ENCODE measurements around the gene RNF217. TPM values are rescaled to one million over a fixed set of nuclear protein-coding genes. Genes with fewer than 3 reads are reported as not detected.

RNF217 gene
- polyA plus RNA-seq, 1 experiment, result 18.6 TPM

GRCh38 chr6:125107896-125108295 is 145.7 kb downstream of the RNF217 start:
- H3K4me3 ChIP-seq (ENCODE audit: low read depth, low read length), result no peak overlapping the region
- no peaks in the 10 kb centered on the region for H3K36me3 ChIP-seq (ENCODE audit: control insufficient read depth, insufficient read depth, low read length)
- no peaks in the 10 kb centered on the region for H3K27me3 ChIP-seq (ENCODE audit: control insufficient read depth, insufficient read depth, low read length)
- no peak for DNase-seq (ENCODE audit: low read depth)
- ChIA-PET CTCF (no interaction called here), POLR2A (no interaction called here)
- TF ChIP-seq, protein P1, sequence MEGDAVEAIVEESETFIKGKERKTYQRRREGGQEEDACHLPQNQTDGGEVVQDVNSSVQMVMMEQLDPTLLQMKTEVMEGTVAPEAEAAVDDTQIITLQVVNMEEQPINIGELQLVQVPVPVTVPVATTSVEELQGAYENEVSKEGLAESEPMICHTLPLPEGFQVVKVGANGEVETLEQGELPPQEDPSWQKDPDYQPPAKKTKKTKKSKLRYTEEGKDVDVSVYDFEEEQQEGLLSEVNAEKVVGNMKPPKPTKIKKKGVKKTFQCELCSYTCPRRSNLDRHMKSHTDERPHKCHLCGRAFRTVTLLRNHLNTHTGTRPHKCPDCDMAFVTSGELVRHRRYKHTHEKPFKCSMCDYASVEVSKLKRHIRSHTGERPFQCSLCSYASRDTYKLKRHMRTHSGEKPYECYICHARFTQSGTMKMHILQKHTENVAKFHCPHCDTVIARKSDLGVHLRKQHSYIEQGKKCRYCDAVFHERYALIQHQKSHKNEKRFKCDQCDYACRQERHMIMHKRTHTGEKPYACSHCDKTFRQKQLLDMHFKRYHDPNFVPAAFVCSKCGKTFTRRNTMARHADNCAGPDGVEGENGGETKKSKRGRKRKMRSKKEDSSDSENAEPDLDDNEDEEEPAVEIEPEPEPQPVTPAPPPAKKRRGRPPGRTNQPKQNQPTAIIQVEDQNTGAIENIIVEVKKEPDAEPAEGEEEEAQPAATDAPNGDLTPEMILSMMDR (IDR thresholded peaks at IDR 0.05; ENCODE audit: insufficient read depth, low read depth, low read length), result no peak

- H3K27me3 ChIP-seq (ENCODE audit: control insufficient read depth, insufficient read depth, low read length), result no peaks in the 10 kb centered on the region
- ChIA-PET POLR2A (no interaction called here), CTCF (interaction anchor here (1.1 kb wide), 1 partner anchor 18 kb away, joined by 3 read pairs; no protein-coding TSS in a partner anchor)
- DNase-seq (ENCODE audit: low read depth), result no peak
- TF ChIP-seq, protein P1 (IDR thresholded peaks at IDR 0.05; ENCODE audit: insufficient read depth, low read depth, low read length), result no peak
- H3K4me3 ChIP-seq (ENCODE audit: low read depth, low read length), result no peak overlapping the region
- no peaks in the 10 kb centered on the region for H3K36me3 ChIP-seq (ENCODE audit: control insufficient read depth, insufficient read depth, low read length)
Observed at GRCh38 chr6:125110056-125110455, 147.8 kb downstream of the RNF217 start.

DNA sequence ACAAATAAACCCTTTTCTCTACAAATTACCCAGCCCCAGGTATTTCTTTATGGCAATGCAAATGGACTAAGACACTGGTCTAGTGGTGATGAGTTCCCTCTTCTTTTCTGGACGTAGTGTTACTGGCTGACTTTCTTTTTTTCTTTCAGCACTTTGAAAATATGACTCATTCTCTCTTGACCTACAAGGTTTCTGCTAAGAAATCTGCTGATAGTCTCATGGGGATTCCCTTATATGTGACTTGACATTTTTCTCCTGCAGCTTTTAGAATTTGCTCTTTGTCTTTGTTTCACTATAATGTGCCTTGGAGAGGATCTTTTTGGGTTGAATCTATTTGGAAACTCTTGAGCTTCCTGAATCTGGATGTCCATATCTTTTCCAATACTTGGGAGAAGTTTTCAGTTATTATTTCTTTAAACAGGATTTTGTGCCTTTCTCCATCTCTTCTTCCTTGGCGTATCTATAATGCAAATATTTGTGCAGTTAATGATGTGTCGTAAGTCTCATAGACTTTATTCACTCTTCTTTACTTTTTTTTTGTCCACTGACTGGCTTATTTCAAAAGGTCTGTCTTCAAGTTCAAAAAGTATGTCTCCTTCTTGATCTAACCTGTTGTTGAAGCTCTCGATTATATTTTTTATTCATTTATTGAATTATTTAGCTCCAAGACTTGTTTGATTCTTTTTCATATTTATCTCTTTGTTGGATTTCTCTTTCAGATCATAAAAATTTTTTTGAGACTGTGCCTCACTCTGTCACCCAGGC is 149.2 kb downstream of the RNF217 start:
- POLR2A ChIA-PET, result no interaction called here
- Histone ChIP-seq H3K36me3 (ENCODE audit: control insufficient read depth, insufficient read depth, low read length) (no peaks in the 10 kb centered on the region), H3K27me3 (ENCODE audit: control insufficient read depth, insufficient read depth, low read length) (no peaks in the 10 kb centered on the region), H3K4me3 (ENCODE audit: low read depth, low read length) (no peak overlapping the region)
- CTCF ChIA-PET, result interaction anchor here (4.1 kb wide), 1 partner anchor 240 kb away, joined by 62 read pairs; no protein-coding TSS in a partner anchor
- DNase-seq (ENCODE audit: low read depth), result no peak
- TF ChIP-seq, protein P1 (IDR thresholded peaks at IDR 0.05; ENCODE audit: insufficient read depth, low read depth, low read length), result no peak

- no peaks in the 10 kb centered on the region for H3K27me3 ChIP-seq (ENCODE audit: control insufficient read depth, insufficient read depth, low read length)
- no peaks in the 10 kb centered on the region for H3K36me3 ChIP-seq (ENCODE audit: control insufficient read depth, insufficient read depth, low read length)
- DNase-seq (ENCODE audit: low read depth), result no peak
- POLR2A ChIA-PET, result no interaction called here
- H3K4me3 ChIP-seq (ENCODE audit: low read depth, low read length), result no peak overlapping the region
- CTCF ChIA-PET, result interaction anchor here (1.2 to 4.1 kb wide), 9 partner anchors 8 to 246 kb away, joined by 4 to 62 read pairs (median 14); partner anchors contain the start of gene RNF217
- TF ChIP-seq, protein P1 (IDR thresholded peaks at IDR 0.05; ENCODE audit: insufficient read depth, low read depth, low read length), result no peak
Observed at GRCh38 chr6:125112934-125113333, 150.7 kb downstream of the RNF217 start.

GRCh38 chr6:125114248-125114858 is 152.1 kb downstream of the RNF217 start:
- DNase-seq (ENCODE audit: low read depth), result no peak
- Histone ChIP-seq H3K36me3 (ENCODE audit: control insufficient read depth, insufficient read depth, low read length) (no peaks in the 10 kb centered on the region), H3K4me3 (ENCODE audit: low read depth, low read length) (no peak overlapping the region), H3K27me3 (ENCODE audit: control insufficient read depth, insufficient read depth, low read length) (no peaks in the 10 kb centered on the region)
- ChIA-PET POLR2A (interaction anchor here (0.7 kb wide), 2 partner anchors 18 to 79 kb away, joined by 3 read pairs; no protein-coding TSS in a partner anchor), CTCF (interaction anchor here (0.6 to 4.1 kb wide), 26 partner anchors 10 to 250 kb away, joined by 3 to 62 read pairs (median 4); partner anchors contain the start of genes RNF217 and TPD52L1)
- TF ChIP-seq, protein P1 (IDR thresholded peaks at IDR 0.05; ENCODE audit: insufficient read depth, low read depth, low read length), result peak; percentile 78

Measured in BJ (cell line).